ENCODE results near the gene SRGAP2B.
"Not testable (repeated sequence)": the region's sequence is repeated elsewhere in the genome, so short reads cannot be mapped to it uniquely, and the experiment has no call there.

- not testable (repeated sequence) for TF ChIP-seq CTCF, POLR2A, EP300, POLR2AphosphoS5 (IDR thresholded peaks at IDR 0.05)
Measured at GRCh38 chr1:145015744-145016491, 79.2 kb downstream of the SRGAP2B start.
